Fibroblast of mammary gland (primary cell): ENCODE results near the gene RUVBL1.
A peak's percentile ranks its signal among the peaks of the same experiment; 100 is the strongest.

Experiments
- DNase-seq: peaks from one replicate; pipeline ENCODE4 v3.0.0-alpha.2; 2010; ENCODE audit warnings: low read depth
- H3K4me3 ChIP-seq: 2 replicates; pipeline ENCODE4 v1.5.1; 2011; ENCODE audit warnings: low read depth, mild to moderate bottlenecking, low read length, moderate library complexity; ENCODE audit not compliant: control insufficient read depth
- TF ChIP-seq, protein P1 (sequence below): conservative IDR thresholded peaks from 2 replicates; pipeline ENCODE4 v1.5.1; 2011; ENCODE audit warnings: low read depth, low read length, inconsistent platforms; ENCODE audit not compliant: control insufficient read depth, insufficient read depth

Gene RUVBL1

DNA sequence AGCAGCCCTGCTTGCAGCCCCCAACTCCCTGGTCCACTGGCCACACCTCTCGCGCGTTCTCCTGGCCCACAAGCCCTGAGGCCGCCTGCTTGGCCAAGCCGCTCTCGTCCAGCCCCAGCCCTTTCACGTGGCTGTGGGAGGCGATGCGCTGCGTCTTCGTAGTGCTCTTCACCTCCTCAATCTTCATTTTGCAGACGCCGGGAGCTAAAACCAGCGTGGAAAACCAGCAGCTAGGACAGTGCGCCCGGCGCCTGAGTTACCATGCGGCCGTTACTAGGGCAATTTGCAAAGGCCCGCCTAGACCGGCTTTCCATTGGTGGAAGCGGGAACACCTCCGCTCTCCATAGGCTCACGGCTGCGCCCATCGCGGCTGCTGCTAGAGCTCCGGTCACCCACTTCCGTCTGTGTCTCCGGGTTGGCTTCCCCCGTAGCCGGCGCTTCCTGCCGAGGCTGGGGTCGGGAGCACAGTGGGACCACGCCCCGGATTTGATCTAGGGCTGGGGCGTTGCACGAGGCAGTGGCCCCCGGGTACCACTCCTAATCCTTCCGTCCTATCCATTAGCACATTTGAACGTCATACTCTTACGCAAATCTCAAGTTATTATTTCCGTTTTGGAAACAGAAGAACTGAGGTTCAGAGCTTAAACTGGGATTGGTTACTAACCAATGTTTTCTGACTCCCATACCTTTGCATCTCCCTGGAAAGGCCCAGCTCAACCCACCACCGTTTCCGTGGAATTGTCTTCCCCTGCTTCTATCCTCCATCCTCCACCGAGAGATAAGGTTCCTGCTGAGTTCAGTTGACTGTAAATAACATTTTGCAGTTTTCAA is at the start of gene RUVBL1:
Gene RUVBL1, minus strand, starts transcription at position 275 of the 831 bp plus-strand sequence. Its CDS starts 88 bp downstream, at position 187.
- peak; percentile 98 for DNase-seq
- peak within 1 kb of the TSS; percentile 96 for H3K4me3 ChIP-seq
- TF ChIP-seq, protein P1, sequence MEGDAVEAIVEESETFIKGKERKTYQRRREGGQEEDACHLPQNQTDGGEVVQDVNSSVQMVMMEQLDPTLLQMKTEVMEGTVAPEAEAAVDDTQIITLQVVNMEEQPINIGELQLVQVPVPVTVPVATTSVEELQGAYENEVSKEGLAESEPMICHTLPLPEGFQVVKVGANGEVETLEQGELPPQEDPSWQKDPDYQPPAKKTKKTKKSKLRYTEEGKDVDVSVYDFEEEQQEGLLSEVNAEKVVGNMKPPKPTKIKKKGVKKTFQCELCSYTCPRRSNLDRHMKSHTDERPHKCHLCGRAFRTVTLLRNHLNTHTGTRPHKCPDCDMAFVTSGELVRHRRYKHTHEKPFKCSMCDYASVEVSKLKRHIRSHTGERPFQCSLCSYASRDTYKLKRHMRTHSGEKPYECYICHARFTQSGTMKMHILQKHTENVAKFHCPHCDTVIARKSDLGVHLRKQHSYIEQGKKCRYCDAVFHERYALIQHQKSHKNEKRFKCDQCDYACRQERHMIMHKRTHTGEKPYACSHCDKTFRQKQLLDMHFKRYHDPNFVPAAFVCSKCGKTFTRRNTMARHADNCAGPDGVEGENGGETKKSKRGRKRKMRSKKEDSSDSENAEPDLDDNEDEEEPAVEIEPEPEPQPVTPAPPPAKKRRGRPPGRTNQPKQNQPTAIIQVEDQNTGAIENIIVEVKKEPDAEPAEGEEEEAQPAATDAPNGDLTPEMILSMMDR = no peak

DNA sequence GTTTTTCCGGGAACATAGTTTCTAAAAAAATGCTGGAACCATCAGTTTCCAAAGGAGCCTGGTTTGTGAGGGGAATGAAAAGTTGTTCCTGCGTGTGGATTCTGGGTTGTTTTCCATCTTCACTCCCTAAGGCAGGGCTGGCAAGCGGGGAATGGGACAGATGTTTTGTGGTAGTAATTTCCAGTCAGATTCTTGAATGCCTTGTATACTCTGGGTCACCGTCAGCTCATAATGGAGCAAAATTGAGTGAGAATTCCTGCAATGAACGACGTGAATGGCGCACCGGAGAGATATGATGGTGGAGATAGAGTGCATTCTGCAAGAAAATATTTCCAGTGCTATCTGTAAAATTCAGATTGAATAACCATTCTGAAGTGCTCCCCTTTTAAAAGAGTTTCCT is 49.6 kb upstream of the RUVBL1 start:
- no peak overlapping the region for H3K4me3 ChIP-seq
- TF ChIP-seq, protein P1 = no peak
- no peak for DNase-seq

DNA sequence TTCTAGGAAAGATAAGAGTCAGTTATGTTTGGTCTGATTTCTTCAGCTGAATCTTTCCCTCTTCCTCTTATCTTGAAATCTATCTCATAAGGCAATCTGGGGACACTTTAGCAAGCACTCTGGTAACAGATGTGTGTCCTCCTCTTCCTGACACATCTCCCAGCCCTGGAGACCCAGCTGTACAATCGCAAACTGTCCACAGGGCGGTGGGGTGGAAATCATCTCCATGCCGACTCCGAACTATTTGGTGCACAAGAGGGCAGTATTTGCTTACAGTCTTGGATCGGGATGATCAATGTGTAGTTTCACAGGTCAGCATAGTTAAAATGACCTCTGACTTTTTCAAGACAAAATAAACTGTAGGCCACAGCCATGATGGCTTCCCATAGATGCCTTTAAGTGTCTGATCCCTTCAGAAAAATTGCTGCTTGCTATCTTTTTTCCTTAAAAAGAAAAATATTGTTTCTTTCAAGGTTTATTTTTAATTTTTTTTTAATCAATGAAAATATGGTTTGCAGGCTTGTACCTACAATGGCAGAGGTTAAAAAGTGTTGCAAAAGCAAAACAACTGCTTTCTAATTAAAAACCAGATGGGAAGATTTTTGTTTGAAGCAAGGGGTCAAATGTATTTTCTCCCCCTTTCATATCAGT is 47.4 kb upstream of the RUVBL1 start:
- DNase-seq = peak; percentile 84
- TF ChIP-seq, protein P1 = peak; percentile 98

GRCh38 chr3:128168836-128169235 is 45.2 kb upstream of the RUVBL1 start:
- TF ChIP-seq, protein P1 = no peak
- H3K4me3 ChIP-seq = no peak overlapping the region
- DNase-seq = no peak

More for the DNA sequence above, 47.4 kb upstream of the RUVBL1 start:
- no peak overlapping the region for H3K4me3 ChIP-seq

DNA sequence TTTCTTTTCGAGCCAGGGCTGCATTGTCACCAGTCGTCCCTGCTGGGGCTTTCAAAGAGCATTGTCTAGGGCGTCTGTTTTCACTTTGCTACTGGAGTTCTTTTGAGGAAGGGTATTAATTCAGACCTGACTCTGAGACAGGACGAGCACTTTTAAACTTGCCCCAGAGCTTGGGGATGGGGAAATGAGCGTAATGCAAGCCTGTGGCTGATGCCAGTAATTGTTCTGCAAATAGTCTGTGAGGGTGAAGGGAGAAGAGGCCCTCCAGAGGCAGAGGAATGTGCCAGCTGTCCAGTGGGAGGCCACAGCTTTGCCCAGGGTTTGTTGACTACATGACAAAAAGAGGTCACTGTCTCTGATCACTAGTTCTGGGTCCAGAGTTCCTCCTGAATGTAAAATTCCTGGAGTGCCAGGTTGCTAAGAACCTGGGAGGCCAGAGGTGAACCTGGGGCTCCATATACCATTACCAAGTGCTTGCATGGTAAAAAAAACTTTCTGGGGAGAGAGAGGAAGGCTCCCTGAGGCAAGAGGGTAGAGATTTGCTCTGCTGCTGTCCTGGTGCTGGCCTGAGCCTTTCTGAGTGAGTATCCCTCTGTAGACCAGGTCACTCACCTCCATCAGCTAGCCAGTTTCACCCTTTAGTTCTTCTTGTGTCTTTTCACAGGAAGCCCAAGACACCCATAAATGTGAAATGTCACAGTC is 44.5 kb upstream of the RUVBL1 start:
- no peak for DNase-seq
- H3K4me3 ChIP-seq = no peak overlapping the region
- TF ChIP-seq, protein P1 = no peak

DNA sequence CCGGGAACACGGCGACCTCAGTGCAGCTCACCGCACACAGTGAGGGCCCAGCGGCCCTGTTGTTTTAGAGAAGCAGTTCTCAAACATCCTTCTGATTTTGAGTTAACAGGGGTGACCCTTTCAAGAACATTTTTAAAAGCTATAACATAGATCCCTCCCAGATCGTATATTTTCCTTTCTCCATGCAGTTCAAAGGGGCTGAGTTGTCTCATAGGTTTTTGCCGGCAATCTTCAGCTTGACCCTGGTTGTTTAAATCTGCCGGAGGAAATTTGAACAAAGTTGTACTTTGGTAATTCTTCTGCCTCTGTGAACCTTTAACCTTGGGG is 44.0 kb upstream of the RUVBL1 start:
- TF ChIP-seq, protein P1 = no peak
- no peak overlapping the region for H3K4me3 ChIP-seq
- no peak for DNase-seq
